Activated CD8-positive, alpha-beta memory T cell treated with anti-CD3 and anti-CD28 coated beads, Interleukin-2, amount 50 U/mL, for 1 hour (primary cell): ENCODE results near the gene EXD2.
"Not testable (repeated sequence)": the region's sequence is repeated elsewhere in the genome, so short reads cannot be mapped to it uniquely, and the experiment has no call there.

ENCODE experiments used
- DNase-seq: peaks from one replicate; pipeline ENCODE4 v3.0.0-alpha.2; 2020; ENCODE audit errors: extremely low read depth

The EXD2 gene

DNA sequence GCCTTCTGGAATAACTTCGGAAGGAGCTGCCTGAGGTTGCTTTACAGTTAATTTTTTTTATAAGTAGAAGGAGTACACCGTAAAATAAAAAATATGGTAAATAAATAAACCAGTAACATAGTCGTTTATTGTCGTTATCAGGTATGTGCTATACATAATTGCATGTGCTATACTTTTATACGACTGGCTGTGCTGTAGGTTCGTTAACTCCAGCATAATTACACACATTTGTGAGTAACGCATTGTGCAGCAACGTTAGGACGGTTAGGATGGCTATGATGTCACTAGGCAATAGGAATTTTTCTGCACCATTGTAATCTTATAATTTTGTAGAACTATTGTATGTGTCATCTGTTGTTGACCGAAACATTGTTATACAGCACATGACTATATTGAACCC, 8.5 kb downstream of the EXD2 start:
- no peak for DNase-seq

DNA sequence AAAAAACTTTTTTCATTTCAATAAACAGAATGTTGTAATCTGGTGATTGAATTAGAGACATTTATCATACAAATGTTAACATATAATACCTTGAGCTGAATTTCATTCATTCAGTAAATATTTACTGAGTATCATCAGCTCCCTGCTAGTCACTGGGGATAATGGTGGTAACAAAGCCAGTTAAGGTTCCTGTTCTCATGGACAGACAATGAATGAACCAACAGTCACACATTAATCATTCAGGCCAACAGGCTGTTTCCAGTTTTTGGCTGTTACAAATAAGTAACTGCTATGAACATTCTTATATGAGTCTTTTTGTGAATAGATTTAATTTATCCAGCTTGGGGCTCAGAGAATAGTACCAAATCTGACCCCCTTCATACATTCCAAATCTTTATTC, 13.5 kb downstream of the EXD2 start:
- DNase-seq, result no peak

DNA sequence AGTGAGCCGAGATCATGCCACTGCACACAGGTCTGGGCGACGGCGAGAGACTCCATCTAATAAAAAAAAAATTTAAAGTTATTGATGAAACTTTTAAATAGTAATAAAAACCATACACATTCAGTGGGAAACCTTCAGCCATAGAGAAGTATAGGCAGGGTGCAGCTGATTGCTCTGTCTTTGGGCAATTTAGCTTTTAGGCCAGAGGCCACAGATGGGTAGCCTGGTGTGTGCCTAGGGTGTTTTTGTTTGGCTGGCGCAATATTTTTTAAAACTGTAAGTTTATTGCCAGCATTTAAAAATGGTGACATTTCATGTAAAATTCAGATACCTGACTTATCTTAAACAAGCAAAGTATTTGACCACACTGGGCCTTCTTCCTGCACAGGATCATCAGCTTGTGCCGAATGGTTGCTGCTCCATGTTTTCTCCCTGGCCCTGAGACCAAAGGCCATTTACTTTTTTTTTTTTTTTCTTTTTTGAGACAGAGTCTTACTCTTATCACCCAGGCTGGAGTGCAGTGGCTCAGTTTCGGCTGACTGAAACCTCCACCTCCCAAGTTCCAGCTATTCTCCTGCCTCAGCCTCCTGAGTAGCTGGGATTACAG, 16.2 kb downstream of the EXD2 start:
- no peak for DNase-seq

DNA sequence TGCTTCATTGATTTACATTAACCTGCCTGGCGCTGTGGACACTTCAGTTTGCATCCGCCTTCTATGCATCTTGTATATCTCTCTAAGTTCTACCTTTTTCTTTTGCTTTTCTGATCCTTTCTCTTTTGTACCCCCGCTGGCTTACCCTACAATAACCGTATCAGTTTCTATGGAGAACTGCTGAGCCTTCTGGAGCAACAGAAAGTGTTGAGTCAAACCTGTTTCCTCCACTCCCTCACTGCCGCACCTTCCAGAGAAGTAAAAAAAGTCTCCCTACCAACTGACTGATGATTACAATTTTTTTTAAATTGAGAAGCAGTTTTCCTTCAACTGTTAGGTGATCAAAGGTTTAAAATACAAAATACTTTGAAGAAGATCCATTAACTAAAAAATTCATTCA, 17.4 kb downstream of the EXD2 start:
- no peak for DNase-seq

DNA sequence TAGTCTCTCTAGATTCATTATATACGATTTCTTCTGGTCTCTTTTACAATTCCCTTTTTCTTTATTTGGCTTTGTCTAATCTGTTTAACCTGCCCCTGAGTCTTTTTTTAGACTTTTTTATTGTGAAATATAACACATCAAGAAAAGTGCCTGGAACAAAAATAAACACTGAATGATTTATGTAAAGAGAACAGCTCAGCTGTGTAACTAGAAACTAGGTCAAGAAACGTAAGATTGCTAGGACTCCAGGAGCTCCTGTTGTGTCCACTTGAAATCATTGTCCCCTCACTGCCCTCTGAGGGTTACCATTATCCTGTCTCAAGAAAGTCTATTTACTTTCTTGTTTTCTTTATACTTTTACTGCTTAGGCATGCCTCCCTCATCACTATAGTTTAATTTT, 23.1 kb downstream of the EXD2 start:
- no peak for DNase-seq

- DNase-seq, result not testable (repeated sequence)
Observed at GRCh38 chr14:69217663-69218062, 26.4 kb downstream of the EXD2 start.

DNA sequence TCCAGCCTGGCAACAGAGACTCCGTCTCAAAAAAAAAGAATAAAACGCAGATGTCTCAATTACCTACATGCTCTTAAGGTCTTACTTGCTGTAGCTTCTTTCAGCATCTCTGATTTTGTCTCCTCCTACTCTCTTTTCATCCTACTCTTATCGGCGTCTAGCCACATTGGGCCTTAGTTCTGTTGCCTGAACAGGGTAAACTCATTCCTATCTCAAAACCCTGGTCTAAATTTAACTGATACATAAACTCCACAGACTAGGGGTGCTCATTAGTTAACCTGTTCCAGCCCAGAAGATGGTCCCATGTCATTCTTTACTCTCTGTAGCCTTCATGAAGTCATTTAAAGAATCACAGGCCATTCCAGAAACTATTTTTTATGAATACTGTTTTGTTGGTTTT, 33.6 kb downstream of the EXD2 start:
- DNase-seq, result no peak

GRCh38 chr14:69226178-69226577, 34.9 kb downstream of the EXD2 start:
- DNase-seq, result no peak

DNA sequence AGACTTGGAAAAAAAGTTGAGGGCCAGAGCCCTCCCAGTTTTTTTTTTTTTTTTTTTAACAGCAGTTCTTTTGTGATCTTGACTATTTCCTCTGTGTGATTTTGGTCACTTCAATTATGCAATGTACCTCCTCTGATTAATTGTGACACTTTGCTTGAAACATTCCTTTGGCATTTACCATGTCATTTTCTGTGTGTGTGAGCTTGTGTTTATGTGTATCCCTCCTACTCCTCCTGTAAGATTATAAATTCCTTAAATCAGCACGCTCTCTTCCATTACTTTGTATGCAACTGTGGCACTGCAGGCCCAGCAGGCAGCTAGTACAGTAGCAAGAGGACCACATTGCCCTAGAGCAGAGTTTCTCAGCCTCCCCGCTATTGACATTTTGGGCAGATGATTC, 35.4 kb downstream of the EXD2 start:
- no peak for DNase-seq

DNA sequence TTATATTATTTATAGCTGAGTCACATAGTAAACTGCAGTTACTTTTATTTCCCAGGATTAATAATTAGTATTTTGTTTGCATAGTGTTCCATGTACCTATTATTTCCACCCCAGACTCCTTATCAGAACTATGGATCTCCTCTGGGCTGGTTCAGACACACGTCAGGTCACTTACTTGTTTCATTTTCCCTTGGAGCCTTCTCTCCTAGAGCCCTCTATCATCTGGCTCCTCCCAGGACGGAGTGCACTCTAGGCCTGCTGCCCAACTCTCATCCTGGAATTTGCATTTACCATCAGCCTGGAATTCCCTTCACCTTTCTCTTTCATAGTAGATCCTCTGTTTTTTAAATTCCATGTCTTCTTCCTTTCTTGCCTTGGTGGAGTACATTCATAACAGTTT, 40.2 kb downstream of the EXD2 start:
- no peak for DNase-seq

DNA sequence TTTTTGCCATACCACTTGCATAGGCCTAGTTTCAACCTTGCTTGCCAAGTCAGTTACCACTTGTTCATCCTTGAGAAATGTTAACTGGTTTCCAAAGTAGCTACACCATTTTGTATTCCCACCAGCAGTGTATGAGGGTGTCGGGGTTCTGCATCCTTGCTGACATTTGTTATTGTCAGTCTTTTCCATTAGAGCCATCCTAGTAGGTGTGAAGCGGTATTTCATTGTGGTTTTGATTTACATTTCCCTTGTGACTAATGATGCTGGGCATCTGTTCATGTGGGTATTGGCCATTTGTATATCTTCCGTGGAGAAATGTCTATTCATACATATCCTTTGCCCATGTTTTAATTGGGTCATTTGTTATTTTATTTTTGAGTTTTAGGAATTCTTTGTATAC, 41.1 kb downstream of the EXD2 start:
- no peak for DNase-seq

DNA sequence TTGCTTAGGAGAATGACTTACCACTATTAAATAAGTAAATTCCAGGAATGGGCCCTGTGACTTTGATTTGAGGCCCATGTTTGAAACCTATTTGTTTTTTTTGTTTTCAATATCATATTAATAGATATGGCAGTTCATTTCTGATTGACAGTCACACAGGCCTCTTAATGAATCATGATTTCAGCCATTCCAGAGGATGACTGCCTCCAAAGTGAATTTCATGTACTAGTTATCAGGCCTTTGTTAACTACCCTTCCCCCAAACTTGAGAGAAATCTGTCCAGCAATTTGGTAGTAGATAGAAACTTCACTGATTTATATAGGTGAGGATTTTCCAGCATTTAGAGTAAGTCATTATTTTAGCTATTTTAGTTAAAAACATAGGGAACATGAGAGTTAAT, 42.8 kb downstream of the EXD2 start:
- no peak for DNase-seq

- no peak for DNase-seq
Observed at GRCh38 chr14:69235708-69236107, 44.4 kb downstream of the EXD2 start.

GRCh38 chr14:69237142-69237541, 45.8 kb downstream of the EXD2 start:
- DNase-seq, result no peak

GRCh38 chr14:69237584-69237983, 46.3 kb downstream of the EXD2 start:
- DNase-seq, result no peak

GRCh38 chr14:69238883-69239282, 47.6 kb downstream of the EXD2 start:
- no peak for DNase-seq

DNA sequence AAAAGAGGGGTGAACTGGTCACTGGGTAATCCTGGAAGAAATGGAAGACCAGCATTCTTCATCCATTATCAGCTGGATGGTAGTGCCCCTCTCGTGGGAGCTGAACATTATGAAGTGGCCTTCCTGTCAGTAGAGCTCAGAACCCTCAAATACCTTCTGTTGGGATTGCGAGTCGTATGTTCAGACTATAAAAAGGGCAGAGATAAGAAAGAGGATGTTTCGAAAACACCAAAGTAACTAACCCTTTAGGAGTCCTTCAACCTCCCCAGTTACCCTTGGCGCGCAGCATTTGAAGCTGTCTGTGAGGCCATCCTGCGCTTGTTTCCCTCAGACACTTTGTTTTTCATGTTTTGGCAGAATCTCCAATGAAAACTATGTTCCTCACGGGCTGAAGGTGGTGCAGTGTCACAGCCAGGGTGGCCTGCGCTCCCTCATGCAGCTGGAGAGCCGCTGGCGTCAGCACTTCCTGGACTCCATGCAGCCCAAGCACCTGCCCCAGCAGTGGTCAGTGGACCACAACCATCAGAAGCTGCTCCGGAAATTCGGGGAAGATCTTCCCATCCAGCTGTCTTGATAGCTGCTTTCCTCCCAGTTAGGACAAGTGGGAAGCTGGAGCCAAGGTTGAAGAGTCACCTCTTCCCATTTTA, 49.4 kb downstream of the EXD2 start:
- no peak for DNase-seq

DNA sequence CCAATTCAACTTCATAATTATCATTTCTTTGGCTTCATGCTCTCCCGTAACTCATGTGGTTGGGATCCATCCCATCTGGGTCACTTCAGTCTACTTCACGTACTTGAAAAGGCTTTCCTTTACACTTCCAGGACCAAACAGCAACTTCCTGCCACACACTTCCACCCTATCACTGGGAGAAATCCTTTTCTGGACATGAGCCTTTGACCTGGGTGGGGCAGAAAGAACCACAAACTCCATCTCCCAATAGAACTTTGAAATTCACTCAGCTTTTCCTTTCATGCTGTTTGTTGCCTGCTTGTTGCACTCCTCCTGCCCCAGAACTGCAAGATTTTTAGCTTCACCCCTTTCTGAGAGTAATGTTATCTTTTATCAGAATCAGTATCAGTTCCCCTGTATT, 50.3 kb downstream of the EXD2 start:
- no peak for DNase-seq

DNA sequence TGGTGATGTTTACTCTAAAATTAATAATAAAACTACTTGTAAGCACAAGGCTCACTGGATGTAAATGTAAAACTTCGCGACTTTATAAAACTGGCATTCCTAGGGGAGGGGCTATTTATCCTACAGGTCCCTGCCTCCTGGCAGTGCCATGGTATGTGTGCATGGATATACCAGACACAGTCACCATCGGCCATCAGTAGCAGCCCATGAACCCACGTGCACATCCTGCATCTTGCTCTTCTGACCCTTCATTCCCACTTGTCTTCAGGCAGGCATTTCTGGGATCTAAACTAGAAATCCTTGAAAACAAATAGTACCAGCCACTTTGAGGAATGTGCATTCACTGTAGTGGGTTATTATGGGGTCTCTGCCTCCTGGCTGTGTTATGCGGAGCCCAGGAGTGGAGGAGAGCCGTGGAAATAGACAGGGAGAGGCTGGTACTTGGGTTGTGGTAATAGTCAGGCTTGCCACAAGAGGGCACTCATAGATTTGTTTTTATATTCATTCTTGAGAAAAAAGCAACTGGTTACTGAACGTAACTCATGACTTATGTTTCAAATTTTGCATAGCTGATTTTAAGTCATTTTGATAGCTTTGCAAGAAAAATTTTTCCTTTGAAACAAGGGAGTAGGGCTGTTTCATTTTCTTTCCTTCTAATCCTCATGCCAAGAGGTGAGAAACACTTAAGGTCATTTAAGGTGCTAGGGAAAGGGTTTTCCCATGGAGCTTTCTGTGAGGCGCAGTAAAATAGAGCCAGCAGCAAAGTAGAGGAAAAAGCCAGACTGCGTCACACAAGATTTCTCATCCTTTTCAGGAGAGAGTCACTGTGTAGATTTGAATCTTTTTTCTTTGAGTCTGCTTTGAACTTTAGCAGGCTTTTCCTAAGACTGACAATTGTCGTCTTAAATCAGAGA, 51.3 kb downstream of the EXD2 start:
- DNase-seq, result no peak

DNA sequence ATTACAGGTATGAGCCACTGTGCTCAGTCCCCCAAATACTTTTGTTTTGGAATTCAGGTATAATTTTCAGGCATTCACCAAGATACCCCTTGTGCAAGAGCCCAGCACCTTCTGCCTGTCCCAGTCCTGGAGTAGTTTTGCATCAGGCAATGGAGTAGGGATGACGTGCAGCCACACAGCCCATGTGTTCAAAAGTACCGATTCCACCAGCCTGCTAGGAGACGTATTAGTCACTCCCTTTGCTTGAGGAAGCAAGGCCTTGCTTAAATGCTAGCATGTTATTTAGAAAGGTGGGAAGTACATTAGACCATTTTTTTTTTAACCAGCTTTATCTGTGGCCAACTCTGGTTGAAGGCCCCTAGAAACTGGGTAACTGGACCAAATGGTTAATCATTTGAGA, 53.6 kb downstream of the EXD2 start:
- no peak for DNase-seq

DNA sequence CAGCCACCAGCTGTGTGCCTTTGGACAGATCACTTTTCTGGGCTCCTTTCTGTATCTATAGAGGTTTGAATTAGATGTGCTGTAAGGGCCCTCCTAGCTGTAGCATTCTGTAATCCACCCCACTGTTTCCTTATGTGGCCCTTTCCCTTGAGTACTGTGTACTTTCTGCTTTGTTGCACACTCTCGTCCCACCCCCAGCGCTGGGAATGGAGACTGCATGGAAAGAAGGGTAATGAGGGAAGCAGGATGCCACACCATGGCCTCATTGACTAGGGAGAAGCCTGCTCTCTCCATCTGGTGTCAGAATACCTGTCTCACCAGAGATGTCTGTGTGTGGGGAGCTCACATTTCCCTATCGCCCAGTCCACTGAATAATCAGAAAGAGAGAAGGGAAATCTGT, 55.0 kb downstream of the EXD2 start:
- DNase-seq, result no peak

DNA sequence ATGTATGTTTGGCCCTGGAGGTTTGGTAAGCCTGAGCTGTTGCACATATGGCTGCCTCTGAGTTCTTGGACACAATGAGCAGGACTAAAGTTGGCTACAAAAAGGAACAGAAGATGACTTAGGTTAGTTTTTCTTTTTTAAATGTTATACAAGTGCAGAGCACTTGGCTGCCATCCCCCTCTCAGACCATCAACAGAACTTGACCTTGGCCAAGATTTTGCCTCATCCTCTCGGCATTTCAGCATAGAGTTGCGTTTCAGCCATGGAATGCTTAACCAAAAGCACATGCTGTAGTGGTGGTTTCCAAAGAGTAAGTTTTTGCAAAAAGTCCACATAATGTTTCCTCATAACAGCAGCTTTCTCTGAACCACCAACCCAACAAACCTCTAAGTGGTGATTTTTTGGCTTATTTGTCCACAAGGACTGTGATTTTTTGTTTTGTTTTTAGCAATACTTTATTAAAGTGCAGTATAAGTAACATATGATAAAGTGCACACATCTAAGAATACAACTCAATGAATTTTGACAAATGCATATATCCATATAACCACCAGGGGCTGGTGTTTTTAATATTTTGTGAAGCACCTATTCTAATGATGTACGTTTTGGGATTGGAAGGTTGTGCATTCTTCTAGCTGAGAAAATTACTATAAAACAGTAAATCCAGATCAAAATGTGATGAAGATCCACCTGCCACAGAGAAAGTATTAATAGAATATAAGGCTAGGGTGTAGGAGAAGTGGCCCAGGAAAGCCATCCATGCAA, 56.6 kb downstream of the EXD2 start:
- no peak for DNase-seq
